Measurements from ENCODE around the gene TSPYL6. TPM values are rescaled to one million over a fixed set of nuclear protein-coding genes. Genes with fewer than 3 reads are reported as not detected.

Gene TSPYL6
- total RNA-seq, 2 experiments from 2014 or later: not detected

- no peaks in the 10 kb centered on the region for H3K36me3 Mint-ChIP-seq
- no peak overlapping the region for H3K4me3 Mint-ChIP-seq
- H3K9me3 Mint-ChIP-seq: no peaks in the 10 kb centered on the region
- DNase-seq (no peak), ATAC-seq (ENCODE audit: low read depth) (no peak)
- H3K27ac Mint-ChIP-seq: no peak overlapping the region
- no peaks in the 10 kb centered on the region for H3K27me3 Mint-ChIP-seq
- POLR2A ChIA-PET: no interaction called here
- peaks cover 3% of the 10 kb centered on the region for H3K4me1 Mint-ChIP-seq
Measured at GRCh38 chr2:54206596-54206995, 49.4 kb downstream of the TSPYL6 start.

- no peaks in the 10 kb centered on the region for H3K36me3 Mint-ChIP-seq
- H3K4me1 Mint-ChIP-seq: peaks cover 3% of the 10 kb centered on the region
- H3K9me3 Mint-ChIP-seq: no peaks in the 10 kb centered on the region
- POLR2A ChIA-PET: no interaction called here
- H3K27ac Mint-ChIP-seq: no peak overlapping the region
- no peak overlapping the region for H3K4me3 Mint-ChIP-seq
- DNase-seq (no peak), ATAC-seq (ENCODE audit: low read depth) (no peak)
- no peaks in the 10 kb centered on the region for H3K27me3 Mint-ChIP-seq
Measured at GRCh38 chr2:54204476-54204875, 51.6 kb downstream of the TSPYL6 start.

Other genes with a start within 250 kb of the TSPYL6 start
- gene ACYP2, start 140.6 kb downstream of the TSPYL6 start, total RNA-seq: 10 to 100 TPM; 13.9 TPM
- 100 to 1,000 TPM; 120 to 127 TPM for gene SPTBN1, start 200.1 kb upstream of the TSPYL6 start, total RNA-seq